IPS-18c (cell line): ENCODE data around the gene FBLN2.

Experiments
- H3K4me3 ChIP-seq: 2 replicates; pipeline ENCODE4 v1.7.0; 2013; ENCODE audit warnings: low read depth, mild to moderate bottlenecking, low read length, moderate library complexity; ENCODE audit not compliant: insufficient read depth
- H3K9me3 ChIP-seq: one replicate; pipeline ENCODE4 v1.6.1; 2013; ENCODE audit warnings: mild to moderate bottlenecking, low read length, moderate library complexity; ENCODE audit not compliant: control insufficient read depth, insufficient read depth

The FBLN2 gene

DNA sequence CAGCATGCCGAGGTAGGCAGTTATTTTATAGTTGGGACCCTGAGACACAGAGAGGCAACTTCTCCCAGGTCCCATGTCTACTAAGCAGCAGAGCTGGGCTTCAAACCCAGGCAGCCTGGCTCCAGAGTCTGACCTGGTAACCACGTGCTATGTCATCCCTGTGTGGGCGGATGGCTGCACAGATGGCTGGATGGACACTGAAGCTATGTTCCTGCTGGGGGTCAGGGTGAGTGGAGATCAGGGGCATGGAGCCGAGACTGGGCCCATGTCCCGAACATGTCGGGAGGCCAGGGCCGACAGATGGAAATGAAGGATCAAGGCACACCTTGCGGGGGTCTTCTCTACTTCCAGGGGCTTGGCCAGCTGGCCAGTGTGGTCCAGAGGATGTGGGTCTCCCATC, 9.3 kb upstream of the FBLN2 start:
- H3K4me3 ChIP-seq = no peak overlapping the region

DNA sequence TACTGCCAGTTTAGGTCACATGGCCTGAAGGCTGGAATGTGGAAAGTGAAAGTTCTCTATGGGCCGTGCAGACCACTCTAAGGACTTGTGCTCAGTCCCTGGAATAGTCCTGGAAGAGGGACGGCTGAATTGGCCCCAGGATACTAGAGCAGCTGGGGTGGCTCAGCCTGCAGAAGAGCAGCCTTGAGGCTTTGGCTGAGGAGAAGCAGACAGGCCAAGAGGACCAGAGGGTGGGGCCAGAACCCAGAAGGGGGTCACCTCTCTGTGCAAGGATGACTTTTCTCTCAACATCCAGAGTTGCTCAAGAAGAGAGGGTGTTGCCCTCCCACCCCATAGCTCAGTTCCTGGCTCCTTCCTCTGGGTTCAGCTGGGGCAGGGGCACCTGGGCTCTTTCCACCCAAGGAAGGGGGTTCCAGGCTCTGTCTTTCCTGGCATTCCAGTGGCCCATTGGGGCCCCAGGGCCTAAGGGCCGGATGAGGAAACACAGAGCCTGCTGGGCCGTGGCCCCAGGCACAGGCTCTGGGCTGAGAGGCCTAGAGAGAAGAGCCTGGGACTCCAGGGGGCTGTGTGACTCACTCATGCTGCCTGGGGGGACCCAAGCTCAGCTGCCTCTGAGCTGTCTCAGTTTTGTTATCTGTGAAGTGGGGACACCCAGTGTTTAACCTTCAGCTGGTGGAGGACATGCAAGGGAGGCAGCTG, 8.5 kb upstream of the FBLN2 start:
- no peak overlapping the region for H3K4me3 ChIP-seq

More for the DNA sequence above, 9.3 kb upstream of the FBLN2 start:
- no peaks in the 10 kb centered on the region for H3K9me3 ChIP-seq

DNA sequence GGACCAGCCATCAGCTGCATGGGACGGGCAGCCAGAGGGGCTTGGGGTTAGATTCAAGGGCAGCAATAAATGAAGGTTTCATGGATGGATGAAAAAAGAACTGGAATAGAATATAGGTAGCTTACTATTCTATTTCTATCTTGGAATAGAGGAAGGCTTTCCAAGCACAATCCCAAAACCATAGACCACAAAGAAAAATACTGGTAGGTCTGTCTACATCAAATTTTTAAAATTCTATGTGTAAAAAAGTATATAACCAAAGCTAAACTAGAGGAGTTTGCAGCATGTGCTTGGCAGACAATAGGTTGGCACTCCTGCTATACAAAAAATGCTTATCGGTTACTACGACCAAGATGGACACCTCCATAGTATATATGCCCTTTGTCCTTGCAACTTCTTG, 7.2 kb upstream of the FBLN2 start:
- no peak overlapping the region for H3K4me3 ChIP-seq
- H3K9me3 ChIP-seq = no peaks in the 10 kb centered on the region

More for the DNA sequence above, 8.5 kb upstream of the FBLN2 start:
- H3K9me3 ChIP-seq = no peaks in the 10 kb centered on the region

DNA sequence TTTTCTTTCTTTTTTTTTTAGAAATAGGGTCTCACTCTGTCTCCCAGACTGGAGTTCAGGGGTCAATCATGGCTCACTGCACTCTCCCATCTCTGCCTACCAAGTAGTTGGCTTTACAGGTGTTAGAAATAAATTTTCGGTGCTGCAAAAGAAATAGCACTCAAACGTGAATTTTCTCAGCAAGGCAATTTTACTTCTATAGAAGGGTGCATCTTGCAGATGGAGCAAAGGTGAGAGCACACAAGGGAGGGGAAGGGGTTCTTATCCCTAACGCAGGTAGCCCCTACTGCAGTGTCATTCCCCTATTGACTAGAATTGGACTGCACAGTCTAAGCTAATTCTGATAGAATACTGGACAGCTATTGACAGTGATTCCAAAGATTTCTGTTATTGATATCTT, 6.8 kb upstream of the FBLN2 start:
- H3K4me3 ChIP-seq = no peak overlapping the region

DNA sequence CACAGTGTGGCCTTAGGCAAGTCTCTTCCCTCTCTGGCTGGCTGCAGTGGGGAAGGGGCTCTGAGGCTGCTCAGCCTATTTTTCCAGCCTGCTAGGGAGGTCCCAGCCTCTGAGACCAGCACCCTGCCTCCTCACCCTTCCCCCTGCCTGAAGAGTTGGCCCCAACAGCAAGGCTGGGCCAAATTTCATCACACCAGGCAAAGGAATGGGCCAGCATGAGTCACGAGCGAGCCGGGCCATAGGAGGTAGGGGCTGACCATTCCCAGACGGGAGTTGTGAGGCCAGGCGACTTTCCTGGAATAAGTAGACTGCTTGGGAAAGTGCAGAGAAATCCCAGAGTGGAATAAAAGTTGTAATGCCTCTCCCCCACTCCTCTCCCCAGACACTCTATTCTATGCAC, 5.7 kb upstream of the FBLN2 start:
- H3K4me3 ChIP-seq = no peak overlapping the region
- no peaks in the 10 kb centered on the region for H3K9me3 ChIP-seq

More for the DNA sequence above, 6.8 kb upstream of the FBLN2 start:
- H3K9me3 ChIP-seq = no peaks in the 10 kb centered on the region

DNA sequence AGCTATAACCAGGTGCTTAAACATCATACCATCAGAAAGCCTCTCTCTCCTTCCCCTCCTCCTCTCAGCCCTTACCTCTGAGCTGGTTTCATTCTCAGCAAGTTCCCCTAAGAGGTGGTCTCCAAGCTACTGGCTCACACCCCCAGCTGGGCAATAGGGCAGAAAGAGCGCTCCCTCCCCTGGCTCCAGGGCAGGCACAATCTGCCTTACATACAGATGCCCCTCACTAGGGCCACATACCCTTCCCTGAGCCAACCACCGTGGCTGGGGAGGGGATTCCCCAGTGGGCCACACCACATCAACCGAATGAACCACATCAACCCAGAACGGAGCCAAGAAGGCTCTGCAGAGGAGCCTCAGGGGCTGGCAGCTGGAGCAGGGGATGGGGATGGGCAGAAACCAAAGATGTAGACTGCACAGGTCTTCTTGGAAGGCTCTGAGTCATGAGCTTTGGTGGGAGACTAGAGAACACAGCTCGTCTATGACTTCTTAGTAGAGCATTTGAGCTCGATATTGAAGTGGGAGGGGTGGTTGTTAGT, 4.6 kb upstream of the FBLN2 start:
- Histone ChIP-seq H3K9me3 (no peaks in the 10 kb centered on the region), H3K4me3 (no peak overlapping the region)

DNA sequence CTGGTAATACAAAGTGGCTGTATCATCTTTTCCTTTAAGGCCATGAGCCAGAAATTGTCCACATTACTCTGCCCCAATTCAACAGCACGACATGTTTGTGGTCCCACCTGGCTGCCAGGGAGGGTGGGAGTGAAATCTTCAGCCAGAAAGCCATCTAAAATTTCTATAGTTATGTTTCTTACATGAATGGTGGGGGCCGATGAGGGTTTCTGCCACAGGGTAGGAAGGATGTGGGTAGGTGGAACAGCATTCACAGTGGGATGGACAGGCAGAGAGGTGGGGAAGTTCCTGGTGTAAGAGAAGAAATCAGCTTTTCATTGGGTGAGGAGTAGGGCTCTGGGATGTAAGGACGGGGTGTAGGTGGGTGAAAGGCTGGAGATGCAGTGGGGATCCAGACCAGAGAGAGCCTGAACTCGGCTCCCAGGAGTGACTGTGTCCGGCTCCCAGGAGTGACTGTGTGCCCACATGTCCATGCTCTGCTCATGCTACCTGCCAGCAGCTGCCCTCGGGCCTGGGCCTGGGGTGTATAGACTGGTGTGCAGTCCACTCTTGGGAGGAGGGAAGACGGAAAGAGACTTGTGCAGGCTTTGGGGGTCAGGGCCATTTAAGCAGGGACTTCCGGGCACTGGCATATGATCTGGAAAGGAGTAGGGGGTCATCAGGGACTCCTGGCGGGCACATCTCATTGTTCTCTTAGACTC, 3.8 kb upstream of the FBLN2 start:
- Histone ChIP-seq H3K9me3 (no peaks in the 10 kb centered on the region), H3K4me3 (no peak overlapping the region)

DNA sequence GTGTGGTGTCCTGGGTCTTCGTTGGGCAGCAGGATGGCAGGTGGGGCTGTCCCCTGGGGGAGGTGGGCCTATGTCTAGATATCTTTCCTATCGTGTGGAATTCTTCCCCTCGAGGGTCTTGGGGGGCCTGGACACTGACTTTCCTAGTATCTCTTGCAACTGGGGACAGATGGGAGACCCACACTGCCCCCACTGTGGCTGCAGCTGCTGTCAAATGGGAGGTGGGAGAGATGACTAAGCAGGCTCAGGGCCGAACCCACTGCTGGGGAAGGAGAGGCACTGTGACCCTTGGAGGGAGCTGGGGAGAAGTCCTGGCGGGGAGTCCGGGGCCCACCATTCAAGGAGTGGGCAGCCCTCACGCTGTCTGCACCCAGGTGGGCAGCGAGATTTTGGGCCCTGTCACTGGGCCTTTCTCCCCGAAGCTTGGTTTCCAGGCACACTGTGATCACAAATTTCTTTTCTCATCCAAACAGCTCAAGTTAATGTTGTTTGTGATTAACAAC, 2.9 kb upstream of the FBLN2 start:
- H3K4me3 ChIP-seq = no peak overlapping the region
- H3K9me3 ChIP-seq = no peaks in the 10 kb centered on the region

DNA sequence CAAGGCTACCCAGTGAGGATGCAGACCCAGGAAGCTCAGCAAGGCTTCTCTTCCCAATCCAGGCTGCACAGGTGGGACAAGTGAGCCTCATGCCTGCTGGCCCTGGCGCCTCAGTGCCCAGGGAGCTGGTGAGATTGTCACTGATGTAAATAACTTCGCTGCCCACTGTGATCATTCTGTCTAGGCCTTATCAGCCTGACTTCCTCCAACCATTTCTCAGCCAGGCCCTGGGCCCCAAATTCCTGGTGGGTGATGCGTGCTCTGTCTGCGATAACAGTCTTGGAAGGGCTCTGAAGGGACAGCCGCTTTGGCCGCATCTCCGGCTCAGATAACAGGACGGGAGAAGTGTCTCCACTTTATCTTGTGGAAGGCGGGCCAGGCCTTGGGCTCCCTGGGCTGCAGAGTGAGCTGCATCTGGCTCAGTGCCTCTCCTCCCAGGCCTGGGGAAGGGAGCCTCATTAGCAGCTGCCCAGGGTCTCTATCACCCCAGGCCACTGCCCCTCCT, 2.2 kb upstream of the FBLN2 start:
- Histone ChIP-seq H3K9me3 (no peaks in the 10 kb centered on the region), H3K4me3 (no peak overlapping the region)

DNA sequence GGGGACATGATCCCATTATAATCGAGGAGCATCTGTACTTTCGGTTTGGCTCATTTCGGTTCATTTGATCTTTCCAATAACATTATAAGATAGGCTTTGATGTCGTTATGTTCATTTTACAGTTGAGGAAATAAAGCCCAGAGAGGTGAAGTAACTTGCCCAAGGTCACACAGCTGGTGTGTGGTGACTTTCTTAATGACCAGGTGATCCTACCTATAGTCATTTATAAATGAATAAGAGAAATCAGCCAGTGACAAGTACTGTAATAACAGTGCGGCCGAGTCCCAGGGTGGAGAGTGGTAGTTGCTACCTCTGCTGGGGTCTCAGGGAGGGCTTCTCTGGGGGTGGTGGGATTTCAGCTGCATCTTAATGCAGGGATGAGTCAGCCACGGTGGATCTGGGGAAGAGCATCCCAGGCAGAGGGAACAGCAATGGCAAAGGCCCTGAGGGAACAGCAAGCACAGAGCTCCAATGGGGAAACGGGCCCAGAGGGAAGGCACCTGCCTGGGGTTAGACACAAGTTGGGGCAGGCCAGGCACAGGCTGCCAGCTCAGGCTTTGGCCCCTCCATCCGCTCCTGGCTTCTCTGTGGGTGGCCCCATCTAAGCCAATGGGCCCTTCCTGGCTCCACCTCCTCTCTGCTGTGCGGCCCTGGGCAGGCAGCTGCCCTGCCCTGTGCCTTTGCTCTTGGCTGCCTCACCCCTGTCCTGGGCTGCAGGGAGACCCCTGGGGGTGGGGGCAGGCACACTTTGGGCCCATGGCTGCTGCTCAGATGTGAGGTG, 1.1 kb upstream of the FBLN2 start:
- no peak overlapping the region for H3K4me3 ChIP-seq
- no peaks in the 10 kb centered on the region for H3K9me3 ChIP-seq

DNA sequence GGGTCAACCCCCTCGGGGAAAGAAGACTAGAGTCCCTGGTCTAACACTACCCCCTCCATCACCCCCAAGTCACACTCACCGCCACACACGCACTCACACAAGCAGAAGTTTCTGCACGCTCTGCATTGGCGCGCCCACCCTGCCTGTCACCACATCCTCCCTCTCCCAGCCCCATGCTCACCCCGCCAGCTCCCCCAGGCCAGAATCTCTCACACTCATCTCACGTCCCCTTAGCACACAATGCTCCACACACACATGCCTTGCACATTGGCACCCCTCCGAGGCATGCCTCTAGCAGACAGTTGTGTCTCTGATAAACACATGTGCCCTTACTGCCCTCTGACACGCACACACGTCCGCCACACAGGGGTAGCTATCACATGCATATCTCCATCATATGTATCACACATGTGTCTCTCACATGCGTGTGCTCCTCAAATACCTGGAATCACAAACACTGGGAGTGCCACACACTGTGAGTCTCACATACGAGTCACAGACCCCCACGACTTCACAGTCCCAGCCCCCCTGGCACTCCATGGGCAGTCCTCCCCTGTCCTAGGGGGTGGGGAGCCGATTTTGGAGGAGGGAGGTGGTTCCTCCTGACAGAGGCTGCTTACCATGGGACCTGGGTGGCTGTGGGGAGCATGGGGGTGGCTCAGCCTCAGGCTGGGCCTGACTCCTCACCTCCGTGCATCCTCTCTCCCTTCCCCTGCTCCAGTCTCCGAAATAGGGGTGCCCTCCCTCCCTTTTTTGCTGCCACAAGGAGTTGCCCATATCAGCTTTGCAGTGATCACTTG, 898 bp downstream of the FBLN2 start:
- H3K4me3 ChIP-seq = peak overlapping the region; percentile 28; the same call in 1 of the 2 replicates
- no peaks in the 10 kb centered on the region for H3K9me3 ChIP-seq

DNA sequence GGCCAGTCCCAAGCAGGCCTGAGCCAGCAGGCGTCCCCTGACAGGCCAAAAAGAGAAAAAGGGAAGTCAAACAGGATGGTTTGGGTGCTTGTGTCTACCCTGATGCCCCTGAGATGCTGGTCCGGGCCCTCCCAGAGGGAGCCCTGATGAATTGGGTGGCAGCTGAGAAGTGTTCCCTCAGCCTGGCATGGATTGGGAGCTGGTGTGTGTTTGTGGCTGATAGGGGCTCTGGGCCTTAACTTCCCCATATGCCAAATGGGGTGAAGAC, 1.4 kb downstream of the FBLN2 start:
- Histone ChIP-seq H3K4me3 (no peak overlapping the region), H3K9me3 (no peaks in the 10 kb centered on the region)

DNA sequence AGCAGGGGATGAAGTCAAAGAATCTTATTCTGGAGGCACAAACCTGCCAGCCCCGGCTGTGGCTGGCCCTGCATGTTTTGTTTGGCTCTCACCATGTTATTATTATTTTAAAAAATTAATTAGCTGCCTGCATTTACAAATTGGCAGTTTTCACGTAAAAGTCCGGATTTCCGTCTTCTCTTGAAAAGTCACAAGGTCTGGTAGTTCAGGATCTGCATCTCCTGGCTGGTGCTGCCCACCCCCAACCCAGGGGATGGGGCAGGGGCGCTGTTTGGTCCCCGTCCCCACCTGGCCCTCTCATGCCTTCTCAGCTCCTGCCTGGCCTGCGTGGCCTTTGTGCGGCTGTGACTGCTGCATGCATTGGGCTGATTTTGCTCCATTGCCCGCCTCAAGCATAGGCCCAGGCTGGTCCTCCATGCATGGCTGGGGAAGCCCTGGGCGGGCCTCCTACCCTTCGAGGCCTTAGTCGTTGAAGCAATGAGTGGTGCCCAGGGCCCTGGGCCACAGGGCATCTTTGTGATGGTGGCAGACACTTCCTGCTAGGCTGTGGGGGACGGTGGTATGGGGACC, 2.0 kb downstream of the FBLN2 start:
- H3K4me3 ChIP-seq = no peak overlapping the region
- no peaks in the 10 kb centered on the region for H3K9me3 ChIP-seq

DNA sequence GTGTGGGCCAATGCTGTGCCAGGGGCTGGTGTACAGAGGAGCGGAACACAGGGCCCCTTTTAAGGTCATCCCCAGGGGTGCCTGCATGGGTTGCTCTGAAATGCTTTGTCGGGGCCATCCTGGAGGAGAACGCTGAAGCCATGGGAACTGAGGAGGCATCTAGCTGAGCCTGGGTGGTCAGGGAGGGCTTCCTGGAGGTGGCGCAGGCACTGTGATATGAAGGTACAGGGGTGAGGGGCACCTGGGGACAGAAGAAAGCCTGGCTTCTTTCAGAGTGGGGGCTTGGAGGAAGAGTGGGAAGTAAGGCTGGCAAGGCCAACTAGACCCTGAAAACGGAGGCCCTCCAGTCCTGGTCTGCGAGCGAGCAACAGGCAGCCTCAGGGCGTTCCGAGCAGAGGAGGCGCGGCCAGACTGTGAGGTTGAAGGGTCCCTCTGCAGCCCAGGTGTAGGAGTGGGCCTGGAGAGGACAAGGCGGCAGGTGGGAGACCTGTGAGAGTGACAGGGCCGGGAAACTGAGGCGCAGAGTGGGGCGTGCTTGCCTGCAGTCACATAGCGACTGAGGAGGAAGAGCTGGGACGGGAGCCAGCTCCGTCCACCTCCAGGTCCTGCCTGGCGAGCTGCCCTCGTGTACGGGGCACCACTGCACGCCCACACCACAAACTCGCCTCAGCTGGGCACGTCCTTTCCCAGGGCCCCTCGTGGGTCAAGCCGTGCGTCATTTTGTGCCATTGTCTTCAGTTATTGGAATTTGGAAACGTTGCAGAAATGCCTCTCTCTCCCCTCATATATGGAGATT, 4.1 kb downstream of the FBLN2 start:
- no peaks in the 10 kb centered on the region for H3K9me3 ChIP-seq
- H3K4me3 ChIP-seq = no peak overlapping the region

DNA sequence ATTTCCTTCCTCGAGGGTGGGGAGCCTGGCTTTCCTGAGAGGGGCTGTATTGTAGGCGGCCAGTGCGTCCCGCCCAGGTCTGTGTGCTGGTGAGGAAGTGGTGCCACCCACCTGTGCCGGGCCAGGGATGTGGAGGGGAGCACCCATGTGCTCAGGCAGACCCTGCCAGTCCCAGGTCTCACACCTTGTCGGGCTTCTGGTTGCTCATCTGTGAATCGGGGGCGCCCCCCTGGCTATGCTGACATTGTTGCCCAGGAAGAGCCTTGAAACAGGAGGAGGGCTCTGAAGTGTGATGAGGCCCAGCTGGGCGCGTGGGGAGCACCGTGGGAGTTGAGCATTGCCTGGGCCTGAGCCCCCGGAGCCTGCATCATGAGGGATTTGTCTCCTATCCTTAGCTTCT, 4.8 kb downstream of the FBLN2 start:
- H3K9me3 ChIP-seq = no peaks in the 10 kb centered on the region
- H3K4me3 ChIP-seq = no peak overlapping the region

DNA sequence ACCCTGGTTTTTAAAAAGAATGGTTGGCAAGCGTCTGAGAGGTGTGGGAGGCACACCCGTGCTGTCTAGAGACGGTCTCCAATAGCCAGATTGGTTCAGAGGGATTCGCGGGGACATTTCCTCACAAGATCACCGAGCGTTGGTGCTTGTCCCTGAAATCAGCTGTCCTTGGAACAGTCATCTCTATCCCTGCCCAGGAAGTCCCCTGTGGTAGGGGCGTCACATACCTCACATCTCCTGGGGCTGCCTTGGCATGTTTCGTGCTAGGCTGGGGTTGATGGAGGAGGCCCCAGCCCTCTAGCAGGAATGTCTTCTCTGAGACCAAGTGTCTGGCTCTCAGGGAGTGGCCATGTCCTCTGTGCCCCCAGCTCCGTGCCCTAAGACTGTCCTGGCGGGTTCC, 6.8 kb downstream of the FBLN2 start:
- H3K9me3 ChIP-seq = no peaks in the 10 kb centered on the region
- no peak overlapping the region for H3K4me3 ChIP-seq
